AG10803 (cell line): ENCODE measurements around the gene SH3RF3.
"Not testable (repeated sequence)": the region's sequence is repeated elsewhere in the genome, so short reads cannot be mapped to it uniquely, and the experiment has no call there.

Experiments
- DNase-seq: peaks from one replicate; pipeline ENCODE4 v3.0.0; 2010; ENCODE audit warnings: low read depth
- H3K4me3 ChIP-seq: 2 replicates; pipeline ENCODE4 v1.5.1; 2011; ENCODE audit warnings: mild to moderate bottlenecking, low read length, control low read depth
- TF ChIP-seq, protein P1 (sequence below): conservative IDR thresholded peaks from 2 replicates; pipeline ENCODE4 v1.5.1; 2011; ENCODE audit warnings: mild to moderate bottlenecking, low read length, control low read depth, inconsistent platforms

Gene SH3RF3

DNA sequence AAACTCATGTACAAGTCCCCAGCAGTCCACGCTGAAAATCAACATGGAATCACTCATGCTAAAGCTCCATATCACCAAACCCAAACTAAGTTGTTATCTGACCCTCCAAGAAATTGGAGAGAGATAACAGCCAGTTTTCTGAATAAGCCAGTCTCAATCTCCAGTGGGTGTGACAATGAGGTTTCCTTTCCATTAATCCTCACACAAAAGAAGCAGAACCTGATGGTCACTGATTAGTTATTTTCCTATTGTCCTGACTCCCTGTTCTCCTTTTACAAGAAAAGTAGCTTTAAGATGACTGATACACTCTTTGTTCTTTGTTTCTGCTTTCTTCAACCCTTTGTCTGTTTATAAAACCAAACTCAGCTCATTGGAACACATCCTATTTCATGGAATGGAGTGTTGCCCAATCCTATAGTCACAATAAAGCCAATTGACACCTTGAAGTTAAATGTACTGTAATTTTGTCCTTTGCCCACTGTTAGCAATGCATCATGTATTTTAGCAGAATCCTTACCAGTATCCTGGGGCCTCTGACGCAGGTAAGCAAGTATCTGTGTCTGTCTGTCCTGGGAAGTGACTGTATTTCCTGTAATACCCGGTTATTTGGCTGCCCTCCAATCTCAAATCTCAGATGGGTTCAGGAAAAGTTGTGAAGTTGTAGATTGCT is 30.6 kb upstream of the SH3RF3 start:
- no peak overlapping the region for H3K4me3 ChIP-seq
- no peak for DNase-seq
- TF ChIP-seq, protein P1, sequence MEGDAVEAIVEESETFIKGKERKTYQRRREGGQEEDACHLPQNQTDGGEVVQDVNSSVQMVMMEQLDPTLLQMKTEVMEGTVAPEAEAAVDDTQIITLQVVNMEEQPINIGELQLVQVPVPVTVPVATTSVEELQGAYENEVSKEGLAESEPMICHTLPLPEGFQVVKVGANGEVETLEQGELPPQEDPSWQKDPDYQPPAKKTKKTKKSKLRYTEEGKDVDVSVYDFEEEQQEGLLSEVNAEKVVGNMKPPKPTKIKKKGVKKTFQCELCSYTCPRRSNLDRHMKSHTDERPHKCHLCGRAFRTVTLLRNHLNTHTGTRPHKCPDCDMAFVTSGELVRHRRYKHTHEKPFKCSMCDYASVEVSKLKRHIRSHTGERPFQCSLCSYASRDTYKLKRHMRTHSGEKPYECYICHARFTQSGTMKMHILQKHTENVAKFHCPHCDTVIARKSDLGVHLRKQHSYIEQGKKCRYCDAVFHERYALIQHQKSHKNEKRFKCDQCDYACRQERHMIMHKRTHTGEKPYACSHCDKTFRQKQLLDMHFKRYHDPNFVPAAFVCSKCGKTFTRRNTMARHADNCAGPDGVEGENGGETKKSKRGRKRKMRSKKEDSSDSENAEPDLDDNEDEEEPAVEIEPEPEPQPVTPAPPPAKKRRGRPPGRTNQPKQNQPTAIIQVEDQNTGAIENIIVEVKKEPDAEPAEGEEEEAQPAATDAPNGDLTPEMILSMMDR: no peak

DNA sequence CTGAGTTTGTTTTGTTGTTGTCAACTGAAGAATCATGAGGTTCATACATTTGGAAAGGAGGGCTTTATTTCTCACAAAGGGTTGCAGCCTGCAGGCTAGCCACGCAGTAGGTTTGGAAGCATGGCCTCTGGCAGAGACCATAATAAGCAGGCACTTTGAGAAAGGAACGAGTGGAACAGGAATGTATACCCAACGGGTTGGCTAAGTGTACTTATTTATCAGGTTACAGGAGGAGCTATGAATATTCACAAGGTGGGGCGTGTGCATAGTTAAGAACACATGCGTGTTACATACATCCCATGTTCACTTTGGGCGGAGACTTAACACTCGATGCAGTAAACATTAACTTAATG is 30.1 kb upstream of the SH3RF3 start:
- TF ChIP-seq, protein P1: no peak
- H3K4me3 ChIP-seq: no peak overlapping the region
- no peak for DNase-seq

DNA sequence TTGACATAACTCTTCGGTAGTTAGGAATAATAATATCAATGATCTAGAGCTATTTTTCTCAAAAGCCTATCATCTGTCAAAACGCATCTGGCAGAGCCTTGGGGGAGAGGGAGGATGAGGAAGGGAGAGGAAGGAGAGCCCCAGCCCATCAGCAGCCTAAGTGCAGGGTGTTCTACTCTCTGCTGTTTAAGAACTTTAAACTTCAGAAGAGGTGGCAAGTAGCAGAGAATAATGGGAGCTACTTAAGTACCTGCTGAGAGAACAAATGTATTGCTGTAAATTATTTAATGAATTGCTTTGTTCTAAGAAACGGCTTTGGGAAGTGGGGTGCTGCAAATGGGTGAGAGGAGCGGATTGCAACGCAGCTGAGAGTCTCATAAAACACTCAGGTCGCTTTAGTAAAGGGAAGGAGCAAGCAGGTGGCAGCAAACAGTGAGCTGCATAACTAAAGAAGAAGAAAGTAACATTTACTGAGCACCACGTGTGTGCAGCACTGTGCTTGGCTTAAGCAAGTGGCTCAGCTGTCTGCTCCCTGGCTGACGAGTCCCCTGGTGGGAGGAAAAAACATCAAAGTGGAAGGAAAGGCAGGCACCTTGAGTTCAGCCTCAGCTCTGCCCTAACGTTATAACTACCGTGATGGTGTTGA is 26.3 kb upstream of the SH3RF3 start:
- H3K4me3 ChIP-seq: no peak overlapping the region
- no peak for DNase-seq
- TF ChIP-seq, protein P1: no peak

DNA sequence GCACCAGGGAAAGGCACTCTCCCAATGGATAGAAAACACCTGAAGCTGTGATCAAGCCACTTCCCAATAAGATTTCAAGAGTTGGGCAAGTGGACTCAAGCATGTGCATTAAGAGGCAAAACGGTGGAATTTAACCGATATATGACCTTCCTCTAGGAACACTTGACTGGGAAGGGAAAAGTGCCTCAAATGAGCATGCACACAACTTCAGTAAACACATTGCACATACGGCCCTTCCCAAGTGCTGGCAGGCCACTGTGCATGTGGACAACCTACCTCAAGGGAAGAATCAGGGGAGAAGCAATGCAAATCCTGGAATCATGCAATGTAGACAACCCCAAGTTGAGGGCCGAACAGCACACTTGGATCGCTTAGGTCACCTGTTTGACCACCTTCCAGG is 23.9 kb upstream of the SH3RF3 start:
- DNase-seq: no peak
- no peak overlapping the region for H3K4me3 ChIP-seq
- TF ChIP-seq, protein P1: no peak

DNA sequence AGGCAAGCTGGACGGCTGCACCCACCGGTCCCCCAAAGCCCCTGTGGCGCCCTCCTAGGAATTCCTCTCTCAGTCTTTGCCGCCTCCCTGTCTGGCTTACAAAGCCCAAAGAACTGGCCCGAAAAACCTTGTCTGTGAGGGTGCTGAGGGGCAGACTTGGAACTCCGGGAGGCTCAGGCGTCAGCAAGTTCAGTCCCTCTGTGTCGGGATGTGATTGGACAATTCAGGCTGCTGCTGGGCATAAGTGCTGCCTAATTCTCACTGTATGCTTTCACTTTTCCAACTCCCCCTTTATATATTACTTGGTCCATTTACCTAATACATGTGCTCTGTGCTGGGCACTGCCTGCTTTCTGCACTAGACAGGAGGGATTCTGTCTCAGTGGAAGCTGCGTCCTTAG is 20.3 kb upstream of the SH3RF3 start:
- DNase-seq: no peak
- TF ChIP-seq, protein P1: no peak

DNA sequence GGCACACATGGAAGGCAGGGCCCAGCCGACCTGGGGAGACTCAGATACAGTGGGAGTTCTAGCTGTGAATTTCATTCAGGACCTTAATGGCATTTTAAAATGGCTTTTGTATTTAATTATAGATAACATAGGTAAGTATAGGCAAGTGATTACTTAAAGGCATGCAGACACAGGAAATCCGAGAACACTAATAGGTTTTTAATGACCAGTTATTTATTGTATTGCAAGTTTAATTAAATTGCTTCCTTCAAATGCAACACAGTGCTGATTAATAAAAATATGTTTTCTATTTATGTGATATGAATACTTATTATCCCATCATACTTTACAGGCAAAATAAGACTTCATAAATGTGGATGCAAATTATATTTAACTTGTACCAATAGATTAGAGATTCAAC is 19.7 kb upstream of the SH3RF3 start:
- no peak for DNase-seq
- TF ChIP-seq, protein P1: no peak

More for the DNA sequence above, 20.3 kb upstream of the SH3RF3 start:
- no peak overlapping the region for H3K4me3 ChIP-seq

DNA sequence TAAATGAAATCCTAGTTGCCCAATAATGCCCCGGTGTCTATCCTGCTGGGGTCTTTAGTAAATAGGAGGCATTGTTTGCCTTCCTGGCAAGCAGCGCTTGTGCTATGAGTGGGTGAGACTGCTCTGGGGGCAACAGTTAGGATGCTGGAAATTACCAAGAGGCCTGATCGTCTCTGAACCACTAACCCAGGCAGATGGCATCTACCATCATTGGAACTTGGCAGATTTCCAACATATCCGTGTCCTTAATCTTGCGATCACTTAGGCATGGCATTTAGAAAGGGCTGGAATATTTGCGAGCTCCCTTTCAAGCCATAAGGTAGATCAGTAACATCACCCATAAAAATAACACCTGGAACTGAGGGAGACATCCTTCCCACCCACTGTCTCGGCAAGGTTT is 18.8 kb upstream of the SH3RF3 start:
- no peak for DNase-seq
- TF ChIP-seq, protein P1: no peak
- no peak overlapping the region for H3K4me3 ChIP-seq

More for the DNA sequence above, 19.7 kb upstream of the SH3RF3 start:
- H3K4me3 ChIP-seq: no peak overlapping the region

DNA sequence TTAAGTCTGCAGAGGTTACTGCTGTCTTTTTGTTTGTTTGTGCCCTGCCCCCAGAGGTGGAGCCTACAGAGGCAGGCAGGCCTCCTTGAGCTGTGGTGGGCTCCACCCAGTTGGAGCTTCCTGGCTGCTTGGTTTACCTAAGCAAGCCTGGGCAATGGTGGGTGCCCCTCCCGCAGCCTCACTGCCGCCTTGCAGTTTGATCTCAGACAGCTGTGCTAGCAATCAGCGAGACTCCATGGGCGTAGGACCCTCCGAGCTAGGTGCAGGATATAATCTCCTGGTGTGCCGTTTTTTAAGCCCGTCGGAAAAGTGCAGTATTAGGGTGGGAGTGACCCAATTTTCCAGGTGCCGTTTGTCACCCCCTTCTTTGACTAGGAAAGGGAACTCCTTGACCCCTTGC is 11.8 kb upstream of the SH3RF3 start:
- not testable (repeated sequence) for H3K4me3 ChIP-seq, DNase-seq
